Measurements from ENCODE around the gene BACE2. TPM values are rescaled to one million over a fixed set of nuclear protein-coding genes. Genes with fewer than 3 reads are reported as not detected.

The BACE2 gene
- total RNA-seq, 1 donor from 2014 or later = 16.8 TPM

GRCh38 chr21:41209016-41209619 is 41.2 kb downstream of the BACE2 start:
- Histone ChIP-seq H3K36me3 (ENCODE audit: insufficient read depth, low read length) (no peaks in the 10 kb centered on the region), H2AFZ (ENCODE audit: low read depth, low read length) (no peak overlapping the region), H3K4me2 (ENCODE audit: low read length) (no peak overlapping the region), H3K27me3 (ENCODE audit: insufficient read depth, low read length) (no peaks in the 10 kb centered on the region), H3K4me3 (ENCODE audit: insufficient read depth, low read depth, low read length) (no peak overlapping the region), H3K79me2 (ENCODE audit: insufficient read depth, low read length) (peaks cover 21% of the 10 kb centered on the region), H3K27ac (ENCODE audit: low read depth, low read length) (no peak overlapping the region), H3K9me3 (ENCODE audit: insufficient read depth, low read depth, low read length) (no peaks in the 10 kb centered on the region), H3K4me1 (ENCODE audit: insufficient read depth, low read length) (peaks cover 20% of the 10 kb centered on the region), H4K20me1 (ENCODE audit: insufficient read depth, low read length) (peaks cover 55% of the 10 kb centered on the region), H3K9ac (ENCODE audit: low read length) (no peak overlapping the region)
- Mint-ChIP-seq H3K27ac (ENCODE audit: unreplicated experiment) (no peak overlapping the region), H3K27me3 (ENCODE audit: low read depth, unreplicated experiment) (peaks cover 8% of the 10 kb centered on the region), H3K4me1 (ENCODE audit: low read depth, unreplicated experiment) (peaks cover 18% of the 10 kb centered on the region), H3K4me3 (ENCODE audit: unreplicated experiment) (no peak overlapping the region), H3K9me3 (ENCODE audit: unreplicated experiment) (peaks cover 3% of the 10 kb centered on the region), H3K36me3 (ENCODE audit: low read depth, unreplicated experiment) (peaks cover 2% of the 10 kb centered on the region)
- DNase-seq (ENCODE audit: low read depth) (no peak), FAIRE-seq (no peak)
- TF ChIP-seq EZH2 (IDR thresholded peaks at IDR 0.05; ENCODE audit: insufficient read depth, low read length) = no peak
- TF ChIP-seq CTCF (IDR thresholded peaks at IDR 0.05; ENCODE audit: insufficient read depth, low read depth, low read length) = no peak

- Histone ChIP-seq H3K4me2 (ENCODE audit: low read length) (peak overlapping the region; percentile 25), H3K4me3 (ENCODE audit: insufficient read depth, low read depth, low read length) (no peak overlapping the region), H3K36me3 (ENCODE audit: insufficient read depth, low read length) (no peaks in the 10 kb centered on the region), H3K4me1 (ENCODE audit: insufficient read depth, low read length) (peaks cover 20% of the 10 kb centered on the region), H3K79me2 (ENCODE audit: insufficient read depth, low read length) (peaks cover 22% of the 10 kb centered on the region), H3K9ac (ENCODE audit: low read length) (no peak overlapping the region), H3K27ac (ENCODE audit: low read depth, low read length) (no peak overlapping the region), H3K27me3 (ENCODE audit: insufficient read depth, low read length) (no peaks in the 10 kb centered on the region), H2AFZ (ENCODE audit: low read depth, low read length) (no peak overlapping the region), H4K20me1 (ENCODE audit: insufficient read depth, low read length) (peaks cover 60% of the 10 kb centered on the region), H3K9me3 (ENCODE audit: insufficient read depth, low read depth, low read length) (no peaks in the 10 kb centered on the region)
- Mint-ChIP-seq H3K4me3 (ENCODE audit: unreplicated experiment) (no peak overlapping the region), H3K36me3 (ENCODE audit: low read depth, unreplicated experiment) (peaks cover 2% of the 10 kb centered on the region), H3K27me3 (ENCODE audit: low read depth, unreplicated experiment) (peaks cover 8% of the 10 kb centered on the region), H3K27ac (ENCODE audit: unreplicated experiment) (no peak overlapping the region), H3K4me1 (ENCODE audit: low read depth, unreplicated experiment) (peaks cover 18% of the 10 kb centered on the region), H3K9me3 (ENCODE audit: unreplicated experiment) (peaks cover 3% of the 10 kb centered on the region)
- no peak for TF ChIP-seq EZH2 (IDR thresholded peaks at IDR 0.05; ENCODE audit: insufficient read depth, low read length)
- no peak for TF ChIP-seq CTCF (IDR thresholded peaks at IDR 0.05; ENCODE audit: insufficient read depth, low read depth, low read length)
- DNase-seq (ENCODE audit: low read depth) = peak; percentile 72
- FAIRE-seq = no peak
Observed at GRCh38 chr21:41210426-41211059, 42.6 kb downstream of the BACE2 start.
